ENCODE results near the gene CDC25B.
"Not testable (repeated sequence)": the region's sequence is repeated elsewhere in the genome, so short reads cannot be mapped to it uniquely, and the experiment has no call there.

The CDC25B gene

GRCh38 chr20:3786126-3786484 is 10.0 kb upstream of the CDC25B start:
- peak in 1 of 2 experiments; percentile 54 for DNase-seq

- peak; percentile 52 to 84 for DNase-seq
Observed at GRCh38 chr20:3786665-3787323, 9.3 kb upstream of the CDC25B start, which contains the start of gene CENPB. TSS of gene CENPB (minus strand) at chr20:3786740. CDS start at chr20:3786483, 257 bp downstream.

DNA sequence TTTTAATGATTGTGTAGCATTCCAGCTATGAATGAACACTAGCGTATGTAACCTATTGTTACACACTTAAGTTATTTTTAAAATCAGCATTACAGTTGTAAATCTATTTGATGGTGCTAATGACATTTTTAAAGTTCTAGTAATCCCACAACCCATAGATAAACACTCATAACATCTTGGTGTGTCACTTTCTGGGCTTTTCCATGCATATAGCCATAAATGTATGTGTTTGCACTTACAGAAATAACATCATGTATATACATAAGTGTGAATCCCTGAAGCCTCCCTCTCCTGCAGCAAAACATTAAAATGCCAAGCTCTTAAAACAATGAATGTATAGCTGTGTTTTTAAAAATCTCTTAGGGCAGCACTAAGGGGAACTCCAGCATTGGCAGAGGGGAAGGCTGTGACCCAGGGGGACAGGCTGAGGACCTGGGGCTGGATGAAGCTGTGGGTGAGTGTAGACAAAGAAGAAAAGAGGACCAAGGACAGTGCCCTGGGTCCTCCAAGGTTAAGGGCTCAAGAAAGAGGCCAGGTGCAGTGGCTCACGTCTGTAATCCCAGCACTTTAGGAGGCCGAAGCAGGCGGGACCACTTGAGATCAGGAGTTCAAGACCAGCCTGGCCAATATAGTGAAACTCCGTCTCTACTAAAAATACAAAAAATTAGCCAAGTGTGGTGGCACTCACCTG is 8.6 kb upstream of the CDC25B start:
- no peak for DNase-seq

- peak in 1 of 2 experiments; percentile 43 for DNase-seq
Observed at GRCh38 chr20:3788685-3789155, 7.4 kb upstream of the CDC25B start.

- DNase-seq, result not testable (repeated sequence)
Observed at GRCh38 chr20:3789201-3789600, 6.9 kb upstream of the CDC25B start.

DNA sequence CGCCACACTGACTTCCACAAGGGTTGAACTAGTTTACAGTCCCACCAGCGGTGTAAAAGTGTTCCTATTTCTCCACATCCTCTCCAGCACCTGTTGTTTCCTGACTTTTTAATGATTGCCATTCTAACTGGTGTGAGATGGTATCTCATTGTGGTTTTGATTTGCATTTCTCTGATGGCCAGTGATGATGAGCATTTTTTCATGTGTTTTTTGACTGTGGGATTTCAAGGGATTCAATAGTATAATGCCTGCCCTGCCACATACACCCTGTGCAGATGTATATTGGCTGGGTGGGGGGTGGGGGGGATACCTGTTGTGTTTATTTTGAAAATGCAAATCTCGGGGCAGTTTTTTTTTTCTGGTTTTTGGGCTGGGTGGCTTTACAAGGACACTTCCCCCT is 1.9 kb upstream of the CDC25B start:
- not testable (repeated sequence) for DNase-seq

DNA sequence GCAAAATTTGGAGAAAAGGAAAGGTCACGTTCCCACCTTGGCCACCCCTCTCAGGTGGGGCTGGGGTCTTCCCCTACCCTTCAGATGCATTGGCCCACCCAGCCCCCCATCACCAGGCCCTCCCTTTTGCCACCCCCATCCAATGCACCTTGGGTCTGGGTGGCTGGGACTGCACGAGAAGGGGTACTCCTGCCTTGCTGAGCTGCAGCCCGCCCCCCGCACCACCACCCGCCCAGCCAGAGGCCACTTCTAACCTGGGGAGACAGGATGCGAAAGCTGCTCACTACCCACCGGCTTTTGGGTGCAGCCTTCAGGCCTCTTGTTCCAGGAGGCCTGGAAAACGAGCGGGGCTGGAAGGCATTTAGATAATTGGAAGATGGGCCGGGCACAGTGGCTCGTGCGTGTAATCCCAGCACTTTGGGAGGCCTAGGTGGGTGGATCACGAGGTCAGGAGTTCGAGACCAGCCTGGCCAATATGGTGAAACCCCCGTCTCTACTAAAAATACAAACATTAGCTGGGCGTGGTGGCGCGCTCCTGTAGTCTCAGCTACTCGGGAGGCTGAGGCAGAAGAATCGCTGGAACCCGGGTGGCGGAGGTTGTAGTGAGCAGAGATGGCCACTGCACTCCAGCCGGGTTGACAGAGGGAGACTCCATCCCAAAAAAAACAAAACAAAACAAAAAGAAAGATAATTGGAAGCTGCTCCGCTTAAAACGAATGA is 1.2 kb upstream of the CDC25B start:
- no peak for DNase-seq

GRCh38 chr20:3796477-3797225 is 541 bp downstream of the CDC25B start:
- DNase-seq, result peak in 1 of 2 experiments; percentile 34

DNA sequence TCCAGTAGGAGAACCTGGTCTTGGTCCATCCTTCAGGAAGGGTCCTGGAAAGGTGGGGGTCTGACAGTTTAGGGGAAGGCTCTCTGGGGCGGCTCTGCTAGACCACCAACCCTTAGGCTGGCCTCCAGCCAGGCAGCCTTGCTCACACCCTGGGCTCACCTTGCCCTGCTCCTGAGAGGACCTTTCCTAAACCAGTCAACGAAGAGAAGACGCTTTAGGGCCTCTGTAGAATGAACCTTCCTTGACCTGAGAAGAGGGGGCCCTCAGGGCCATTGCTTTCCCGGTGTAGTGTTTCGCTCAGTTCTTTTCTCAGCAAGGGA is 1.1 kb downstream of the CDC25B start:
- no peak for DNase-seq

GRCh38 chr20:3797592-3798372 is 1.7 kb downstream of the CDC25B start:
- DNase-seq, result no peak

DNA sequence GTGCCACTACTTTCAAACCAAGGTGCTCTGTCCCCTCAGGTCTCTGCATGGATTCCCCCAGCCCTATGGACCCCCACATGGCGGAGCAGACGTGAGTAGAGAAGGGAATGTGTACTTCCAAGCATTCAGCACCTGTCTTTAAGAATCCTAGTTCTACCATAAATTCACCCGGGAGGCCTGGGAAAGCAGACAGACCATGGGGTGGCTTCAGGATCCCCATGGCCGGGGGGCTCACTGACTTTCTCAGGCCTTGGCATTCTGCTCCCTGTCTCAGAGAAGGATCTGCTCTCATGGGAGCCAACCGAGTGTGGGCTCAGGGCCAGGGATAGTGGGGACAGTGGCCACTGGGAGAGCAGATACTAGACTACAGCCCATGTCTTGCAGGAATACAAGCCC is 2.3 kb downstream of the CDC25B start:
- no peak for DNase-seq

DNA sequence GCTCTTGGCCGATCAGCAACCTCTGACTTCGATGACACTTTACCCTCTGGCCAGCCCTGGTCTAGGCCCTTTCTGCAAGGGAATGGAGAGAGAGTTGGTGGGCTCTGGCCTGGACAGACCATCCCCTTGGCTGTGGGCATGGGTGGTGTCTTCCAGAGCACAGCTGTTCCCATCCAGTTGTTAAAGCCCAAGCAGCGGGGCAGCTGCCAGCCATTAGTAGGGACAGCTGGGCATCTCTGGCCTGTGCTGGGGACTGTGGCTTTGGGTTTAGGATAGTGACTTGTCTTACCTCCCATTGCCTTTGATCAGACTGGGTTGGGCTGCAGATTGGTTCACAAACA is 2.8 kb downstream of the CDC25B start:
- DNase-seq, result no peak

- no peak for DNase-seq
Observed at GRCh38 chr20:3800256-3800877, 4.3 kb downstream of the CDC25B start.

DNA sequence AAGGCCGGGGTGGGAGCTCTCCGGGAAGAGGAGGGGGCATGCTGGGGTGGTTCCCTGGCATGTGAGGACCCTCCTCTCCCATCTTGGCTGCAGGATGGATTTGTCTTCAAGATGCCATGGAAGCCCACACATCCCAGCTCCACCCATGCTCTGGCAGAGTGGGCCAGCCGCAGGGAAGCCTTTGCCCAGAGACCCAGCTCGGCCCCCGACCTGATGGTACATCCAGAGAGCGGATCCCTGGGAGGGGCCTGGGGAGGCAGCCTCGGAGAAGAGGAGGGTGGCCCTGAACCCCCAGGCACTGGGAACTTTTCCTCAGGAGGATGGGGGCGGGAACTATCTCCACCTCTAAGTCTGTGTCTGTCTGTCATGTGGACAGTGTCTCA is 4.8 kb downstream of the CDC25B start:
- no peak for DNase-seq

DNA sequence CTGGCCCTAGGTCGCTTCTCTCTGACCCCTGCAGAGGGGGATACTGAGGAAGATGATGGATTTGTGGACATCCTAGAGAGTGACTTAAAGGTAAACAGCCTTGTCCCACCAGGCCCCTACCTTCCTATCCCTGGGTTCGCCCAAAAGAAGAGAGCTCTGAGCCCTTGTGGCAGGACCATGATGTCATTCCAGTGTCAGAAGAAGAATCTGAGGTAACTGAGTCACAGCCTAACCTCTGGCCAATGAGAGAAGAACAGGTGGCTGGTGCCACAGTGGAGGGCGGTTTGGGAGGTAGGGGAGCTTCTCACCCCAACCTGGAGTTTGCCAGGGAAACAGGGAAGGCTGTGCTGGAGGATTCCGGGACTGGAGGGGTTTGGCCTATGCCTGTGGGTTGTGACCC is 5.2 kb downstream of the CDC25B start:
- DNase-seq, result no peak

DNA sequence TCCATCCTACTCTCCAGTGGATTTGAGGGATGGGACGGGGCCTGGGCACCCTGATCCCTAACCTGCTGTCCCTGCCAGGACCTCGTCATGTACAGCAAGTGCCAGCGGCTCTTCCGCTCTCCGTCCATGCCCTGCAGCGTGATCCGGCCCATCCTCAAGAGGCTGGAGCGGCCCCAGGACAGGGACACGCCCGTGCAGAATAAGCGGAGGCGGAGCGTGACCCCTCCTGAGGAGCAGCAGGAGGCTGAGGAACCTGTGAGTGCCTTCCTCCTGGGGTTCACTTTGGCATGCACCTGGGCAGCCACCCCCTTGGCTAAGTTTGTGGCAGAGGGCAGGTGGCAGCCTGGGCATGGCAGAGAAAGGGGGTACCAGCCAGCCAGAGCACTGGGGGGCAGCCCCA is 5.7 kb downstream of the CDC25B start:
- DNase-seq, result no peak

- DNase-seq, result no peak
Observed at GRCh38 chr20:3802524-3803239, 6.6 kb downstream of the CDC25B start.

- DNase-seq, result no peak
Observed at GRCh38 chr20:3803289-3803688, 7.2 kb downstream of the CDC25B start.

DNA sequence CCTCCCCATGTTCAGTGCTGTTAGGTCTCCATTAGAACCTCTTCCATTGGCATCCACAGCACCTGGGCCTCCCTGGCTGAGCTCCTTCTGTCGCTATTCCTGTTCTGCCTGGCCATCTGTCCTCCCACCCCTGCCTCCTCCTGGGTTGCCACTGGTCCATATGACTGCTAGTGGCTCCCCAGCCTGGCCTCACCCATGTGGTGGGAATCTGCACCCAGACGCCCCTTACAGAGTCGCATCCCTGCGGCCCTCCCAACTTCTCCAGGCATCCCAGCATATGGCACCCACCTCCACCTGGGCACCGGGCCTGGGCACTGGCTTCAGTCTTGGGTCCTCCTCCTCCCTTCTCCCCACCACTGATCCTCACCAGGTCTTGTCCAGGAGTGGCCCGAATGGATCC is 7.7 kb downstream of the CDC25B start:
- no peak for DNase-seq

GRCh38 chr20:3804254-3804751 is 8.2 kb downstream of the CDC25B start:
- no peak for DNase-seq

DNA sequence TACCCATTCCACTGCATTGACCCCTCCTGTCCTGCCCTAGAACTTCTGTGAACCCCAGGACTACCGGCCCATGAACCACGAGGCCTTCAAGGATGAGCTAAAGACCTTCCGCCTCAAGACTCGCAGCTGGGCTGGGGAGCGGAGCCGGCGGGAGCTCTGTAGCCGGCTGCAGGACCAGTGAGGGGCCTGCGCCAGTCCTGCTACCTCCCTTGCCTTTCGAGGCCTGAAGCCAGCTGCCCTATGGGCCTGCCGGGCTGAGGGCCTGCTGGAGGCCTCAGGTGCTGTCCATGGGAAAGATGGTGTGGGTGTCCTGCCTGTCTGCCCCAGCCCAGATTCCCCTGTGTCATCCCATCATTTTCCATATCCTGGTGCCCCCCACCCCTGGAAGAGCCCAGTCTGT is 8.7 kb downstream of the CDC25B start:
- DNase-seq, result no peak

Data from SW 1271 (cell line).